ENCODE data around the gene SIGLEC1.

DNA sequence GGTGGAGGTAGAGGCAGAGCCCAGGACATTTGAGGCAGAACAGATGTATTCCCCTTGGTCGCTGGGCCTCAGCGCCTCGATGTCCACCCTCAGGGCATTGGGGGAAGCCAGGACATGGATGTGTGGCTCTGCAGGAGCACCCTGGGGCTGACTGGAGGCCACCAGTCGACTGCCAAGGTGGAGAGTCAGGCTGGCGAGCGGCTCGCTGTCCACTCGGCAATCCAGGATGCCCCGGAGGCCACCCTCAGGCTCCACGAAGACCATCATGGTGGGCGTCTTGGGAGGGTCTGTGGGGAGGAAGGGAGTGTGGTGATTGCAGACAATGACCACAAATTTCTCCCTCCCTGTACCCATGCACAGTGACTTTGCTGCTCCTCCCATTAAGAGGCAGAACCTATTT lies 22.4 kb downstream of the SIGLEC1 start:
- TF ChIP-seq, protein P1, sequence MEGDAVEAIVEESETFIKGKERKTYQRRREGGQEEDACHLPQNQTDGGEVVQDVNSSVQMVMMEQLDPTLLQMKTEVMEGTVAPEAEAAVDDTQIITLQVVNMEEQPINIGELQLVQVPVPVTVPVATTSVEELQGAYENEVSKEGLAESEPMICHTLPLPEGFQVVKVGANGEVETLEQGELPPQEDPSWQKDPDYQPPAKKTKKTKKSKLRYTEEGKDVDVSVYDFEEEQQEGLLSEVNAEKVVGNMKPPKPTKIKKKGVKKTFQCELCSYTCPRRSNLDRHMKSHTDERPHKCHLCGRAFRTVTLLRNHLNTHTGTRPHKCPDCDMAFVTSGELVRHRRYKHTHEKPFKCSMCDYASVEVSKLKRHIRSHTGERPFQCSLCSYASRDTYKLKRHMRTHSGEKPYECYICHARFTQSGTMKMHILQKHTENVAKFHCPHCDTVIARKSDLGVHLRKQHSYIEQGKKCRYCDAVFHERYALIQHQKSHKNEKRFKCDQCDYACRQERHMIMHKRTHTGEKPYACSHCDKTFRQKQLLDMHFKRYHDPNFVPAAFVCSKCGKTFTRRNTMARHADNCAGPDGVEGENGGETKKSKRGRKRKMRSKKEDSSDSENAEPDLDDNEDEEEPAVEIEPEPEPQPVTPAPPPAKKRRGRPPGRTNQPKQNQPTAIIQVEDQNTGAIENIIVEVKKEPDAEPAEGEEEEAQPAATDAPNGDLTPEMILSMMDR (IDR thresholded peaks at IDR 0.05), result no peak
- TF ChIP-seq EZH2 (IDR thresholded peaks at IDR 0.05; ENCODE audit: borderline replicate concordance, insufficient read depth, low read depth, low read length, poor library complexity, severe bottlenecking), result no peak

Data from B cell (primary cell).